ENCODE results near the gene ERP44.
A peak's percentile ranks its signal among the peaks of the same experiment; 100 is the strongest.

Gene ERP44

DNA sequence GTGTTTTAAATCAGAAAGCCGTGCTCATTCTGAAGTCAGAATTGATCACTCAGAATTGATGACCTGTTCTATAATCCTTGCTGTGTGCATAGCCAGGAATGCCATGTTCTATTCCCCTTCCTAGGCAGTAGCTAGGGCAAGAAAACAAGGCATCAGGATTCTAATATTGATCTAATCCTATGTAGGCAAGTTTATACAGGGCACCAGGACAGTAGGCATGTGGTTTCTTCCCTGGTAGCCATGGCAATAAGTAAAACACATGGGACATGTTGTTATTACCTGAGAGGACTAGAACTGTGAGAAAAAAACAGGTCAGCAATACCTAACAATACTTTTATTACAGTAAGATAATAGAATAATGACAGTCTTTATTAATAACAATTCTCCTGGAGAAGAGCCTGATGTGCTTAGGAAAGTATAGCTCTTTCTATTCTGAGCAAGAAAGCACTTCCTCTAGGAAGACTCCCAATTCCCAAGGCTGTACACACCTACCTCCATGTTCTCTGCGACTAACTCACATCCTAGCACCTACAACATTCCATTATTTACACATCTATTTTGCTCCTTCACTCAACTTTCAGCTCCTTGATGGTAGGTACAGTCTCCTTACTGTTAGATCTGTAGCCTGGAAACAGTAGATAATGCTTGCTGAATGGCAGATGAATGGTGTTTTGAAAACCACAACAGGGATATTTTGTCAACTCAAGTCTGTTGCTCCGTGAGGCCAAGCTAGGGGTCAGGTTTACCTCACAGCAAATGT is 121.6 kb downstream of the ERP44 start:
- TF ChIP-seq POLR2A (IDR thresholded peaks at IDR 0.05; ENCODE audit: low read depth, low read length), result no peak
- no peak for FAIRE-seq
- no peak for DNase-seq (ENCODE audit: insufficient read length, low spot score)

DNA sequence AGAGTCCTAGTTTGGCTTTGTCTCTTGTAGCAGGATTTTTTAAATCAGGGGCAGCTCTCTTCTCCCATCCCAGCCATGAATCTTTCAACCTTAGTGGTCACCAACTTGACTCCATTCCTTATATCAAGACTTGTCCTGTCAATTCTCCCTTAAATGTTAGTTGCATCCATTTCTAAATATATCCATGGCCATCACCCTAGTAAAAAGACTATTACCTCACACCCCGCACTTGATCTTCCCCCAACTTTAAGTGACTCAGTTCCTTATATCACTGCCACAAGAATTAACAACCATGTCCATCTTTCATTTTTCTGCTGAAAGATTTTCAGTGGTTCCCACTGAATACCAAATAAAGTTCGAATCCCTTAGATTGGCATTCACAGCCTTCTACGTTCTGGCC is 125.3 kb downstream of the ERP44 start:
- FAIRE-seq (peak; percentile 73), DNase-seq (ENCODE audit: insufficient read length, low spot score) (no peak)
- no peak for TF ChIP-seq POLR2A (IDR thresholded peaks at IDR 0.05; ENCODE audit: low read depth, low read length)

DNA sequence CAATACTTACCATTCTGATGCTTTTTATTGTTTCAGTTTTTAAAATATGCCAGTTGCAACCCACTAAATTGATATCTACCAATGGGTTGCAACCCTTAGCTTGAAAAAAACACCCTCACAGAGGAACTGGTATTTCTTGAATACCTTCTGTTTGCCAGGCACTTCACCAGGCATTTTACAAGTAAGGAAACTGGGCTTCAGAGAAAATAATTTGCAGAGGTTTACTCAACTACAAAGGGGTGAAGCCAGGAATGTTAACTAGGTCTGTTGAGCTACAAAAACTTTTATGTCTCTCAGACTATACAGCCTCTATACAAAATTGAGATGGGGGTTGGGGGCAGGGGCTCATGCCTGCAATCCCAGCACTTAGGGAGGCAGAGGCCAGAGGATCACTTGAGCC is 127.4 kb downstream of the ERP44 start:
- no peak for TF ChIP-seq POLR2A (IDR thresholded peaks at IDR 0.05; ENCODE audit: low read depth, low read length)
- no peak for DNase-seq (ENCODE audit: insufficient read length, low spot score)
- no peak for FAIRE-seq

DNA sequence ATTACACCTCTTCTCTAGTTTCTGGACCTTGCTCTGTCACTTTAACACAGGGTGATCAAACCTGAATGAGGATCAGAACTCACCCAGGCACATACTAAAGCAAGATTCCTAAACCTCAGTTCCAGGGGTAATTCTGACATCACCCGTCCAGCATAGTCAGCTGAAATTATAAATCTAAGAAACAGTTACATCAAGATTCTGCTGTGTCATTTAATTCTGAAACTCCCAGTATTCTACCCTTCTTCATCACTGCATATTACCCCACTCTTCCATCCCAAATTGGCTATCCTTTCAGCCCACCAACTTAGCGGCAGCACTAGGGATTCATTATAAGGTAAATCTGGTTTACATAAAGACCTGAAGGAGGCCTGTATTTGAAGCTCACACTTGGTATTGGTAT is 128.3 kb downstream of the ERP44 start:
- TF ChIP-seq POLR2A (IDR thresholded peaks at IDR 0.05; ENCODE audit: low read depth, low read length), result no peak
- FAIRE-seq (no peak), DNase-seq (ENCODE audit: insufficient read length, low spot score) (no peak)

DNA sequence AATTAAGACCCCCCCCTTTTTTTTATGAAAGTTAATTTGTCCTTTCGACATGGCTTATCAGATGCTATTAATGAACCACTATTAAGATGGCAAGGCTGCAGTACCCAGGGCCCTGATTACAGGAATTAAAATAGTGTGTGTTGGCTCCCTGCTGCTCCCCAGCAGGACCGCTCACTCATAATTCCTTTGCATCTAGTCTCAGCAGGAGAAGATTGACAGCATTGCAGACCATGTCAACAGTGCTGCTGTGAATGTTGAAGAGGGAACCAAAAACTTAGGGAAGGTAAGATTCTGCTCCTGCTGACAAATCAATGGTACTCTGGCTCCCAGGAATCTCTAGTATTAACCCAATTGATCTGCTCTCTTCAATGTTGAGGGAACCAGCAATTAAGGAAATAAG is 131.3 kb downstream of the ERP44 start:
- no peak for TF ChIP-seq POLR2A (IDR thresholded peaks at IDR 0.05; ENCODE audit: low read depth, low read length)
- FAIRE-seq (no peak), DNase-seq (ENCODE audit: insufficient read length, low spot score) (no peak)

DNA sequence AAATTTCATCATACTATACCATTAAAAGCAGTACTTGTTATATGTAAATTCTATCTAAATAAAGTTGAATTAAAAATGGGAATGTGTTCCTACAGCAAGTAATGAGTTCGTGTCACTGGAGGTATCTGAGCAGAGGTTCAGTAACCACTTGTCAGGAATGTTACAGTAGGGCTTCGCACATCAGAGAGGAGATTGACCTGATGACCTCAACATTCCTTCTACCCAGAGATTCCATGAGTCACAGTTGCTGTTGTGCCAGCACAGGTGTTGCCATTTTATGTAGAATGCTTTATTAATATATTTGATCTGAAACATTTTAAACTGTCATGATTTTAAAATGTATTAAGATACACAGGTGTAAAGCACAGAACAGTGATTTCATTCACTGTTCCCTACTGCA is 132.1 kb downstream of the ERP44 start:
- DNase-seq (ENCODE audit: insufficient read length, low spot score) (peak; percentile 49), FAIRE-seq (peak; percentile 100)
- no peak for TF ChIP-seq POLR2A (IDR thresholded peaks at IDR 0.05; ENCODE audit: low read depth, low read length)

DNA sequence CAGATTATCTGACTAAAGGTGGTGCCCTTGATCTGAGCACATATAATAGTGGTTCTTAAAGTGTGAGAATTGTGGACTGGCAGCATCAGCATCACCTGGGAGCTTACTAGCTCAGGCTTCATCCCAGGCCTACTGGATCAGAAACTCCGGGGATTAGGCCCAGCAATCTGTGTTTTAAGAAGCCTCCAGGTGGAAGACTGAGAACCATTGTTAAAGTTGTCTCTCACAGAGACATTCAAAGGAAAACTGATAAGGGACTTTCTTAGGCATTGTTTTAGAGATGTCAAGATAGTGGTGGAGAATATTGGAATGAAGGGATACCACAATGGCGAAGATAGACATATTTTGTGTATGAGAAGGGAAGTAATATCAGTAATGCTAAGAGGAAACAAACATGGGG is 132.8 kb downstream of the ERP44 start:
- FAIRE-seq, result no peak
- DNase-seq (ENCODE audit: insufficient read length, low spot score), result no peak
- no peak for TF ChIP-seq POLR2A (IDR thresholded peaks at IDR 0.05; ENCODE audit: low read depth, low read length)

DNA sequence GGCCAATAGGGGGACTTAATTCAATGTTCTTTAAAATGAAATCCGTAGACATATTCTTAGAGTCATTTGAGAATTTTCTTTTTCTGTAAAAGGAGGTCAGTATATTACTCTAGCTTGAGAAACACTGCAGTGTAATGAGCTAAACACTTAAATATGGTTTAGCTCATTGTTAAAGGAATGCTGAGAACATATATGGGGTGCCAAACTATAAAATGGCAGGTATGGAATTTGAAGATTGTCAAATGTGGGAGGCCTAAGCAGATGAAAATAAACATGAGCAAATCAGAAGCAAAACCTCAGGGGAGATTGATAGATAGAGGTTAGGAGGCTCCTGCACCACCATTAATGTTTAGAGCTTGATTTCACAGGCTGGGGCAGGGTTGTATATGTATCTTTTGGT is 134.5 kb downstream of the ERP44 start:
- DNase-seq (ENCODE audit: insufficient read length, low spot score), result no peak
- TF ChIP-seq POLR2A (IDR thresholded peaks at IDR 0.05; ENCODE audit: low read depth, low read length), result no peak
- FAIRE-seq, result no peak

DNA sequence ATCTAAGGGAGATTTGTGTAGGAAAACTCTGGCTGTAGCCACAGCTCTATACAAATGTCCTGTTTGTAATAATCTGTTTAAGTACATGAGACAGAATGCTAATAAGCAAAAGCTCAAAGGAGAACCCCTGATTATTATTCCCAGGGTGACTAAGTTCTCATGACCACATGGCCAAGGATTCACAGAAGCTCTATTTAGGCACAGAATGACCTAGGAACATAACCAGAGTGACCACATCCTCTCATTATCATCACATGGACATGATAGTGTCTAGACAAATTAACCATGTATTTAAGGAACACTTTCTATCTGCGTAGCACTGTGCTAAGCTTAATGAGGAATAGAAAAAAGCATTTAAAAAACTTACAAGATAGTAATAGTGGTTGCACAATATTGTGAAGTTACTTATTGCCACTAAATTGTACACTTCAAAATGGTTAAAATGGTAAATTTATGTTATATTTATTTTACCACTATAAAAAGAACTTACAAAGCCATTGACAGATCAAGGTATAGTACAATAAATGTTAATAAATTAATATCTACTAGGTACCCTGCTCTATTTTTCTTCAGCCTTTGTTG is 136.0 kb downstream of the ERP44 start:
- FAIRE-seq (peak; percentile 91), DNase-seq (ENCODE audit: insufficient read length, low spot score) (no peak)
- TF ChIP-seq POLR2A (IDR thresholded peaks at IDR 0.05; ENCODE audit: low read depth, low read length), result no peak

DNA sequence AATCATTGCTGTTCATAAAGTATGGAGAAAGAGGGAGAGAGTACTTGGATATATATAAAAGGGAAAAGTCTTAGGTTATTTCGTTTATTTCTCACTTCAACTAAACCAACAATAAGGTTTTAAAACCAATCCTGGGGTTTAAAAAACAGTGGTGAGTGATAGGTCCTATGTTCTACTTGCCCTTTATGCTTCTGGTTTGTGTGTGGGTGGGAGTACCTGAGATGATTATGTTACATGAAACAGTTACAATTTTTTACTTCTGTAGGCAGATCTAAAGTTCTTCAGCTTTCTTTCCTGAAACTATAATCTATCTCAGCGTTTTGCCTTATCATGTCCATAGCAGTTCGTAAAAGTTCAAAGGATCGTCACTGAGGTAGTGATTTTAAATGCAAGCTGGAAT is 143.2 kb downstream of the ERP44 start:
- FAIRE-seq (peak; percentile 50), DNase-seq (ENCODE audit: insufficient read length, low spot score) (no peak)
- TF ChIP-seq POLR2A (IDR thresholded peaks at IDR 0.05; ENCODE audit: low read depth, low read length), result no peak

DNA sequence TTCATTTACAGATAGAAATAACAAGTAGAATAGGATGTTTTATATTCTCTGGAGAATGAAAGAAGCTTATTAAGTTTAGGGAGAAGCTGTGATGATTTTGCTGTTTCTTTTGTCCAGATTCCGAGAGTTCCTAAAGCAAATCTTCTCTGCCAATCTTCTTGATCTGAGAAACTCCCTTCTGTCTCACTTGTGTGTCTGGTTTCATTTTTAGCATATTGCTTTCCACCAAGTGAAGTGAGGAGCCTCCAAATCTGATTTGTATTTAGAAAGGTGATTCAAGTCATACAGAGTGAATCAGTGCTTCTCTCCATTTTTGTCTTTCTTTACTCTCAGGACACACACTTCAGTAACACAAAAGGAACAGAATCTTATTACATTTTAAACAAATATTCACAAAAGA is 144.0 kb downstream of the ERP44 start:
- no peak for TF ChIP-seq POLR2A (IDR thresholded peaks at IDR 0.05; ENCODE audit: low read depth, low read length)
- no peak for DNase-seq (ENCODE audit: insufficient read length, low spot score)
- FAIRE-seq, result no peak

DNA sequence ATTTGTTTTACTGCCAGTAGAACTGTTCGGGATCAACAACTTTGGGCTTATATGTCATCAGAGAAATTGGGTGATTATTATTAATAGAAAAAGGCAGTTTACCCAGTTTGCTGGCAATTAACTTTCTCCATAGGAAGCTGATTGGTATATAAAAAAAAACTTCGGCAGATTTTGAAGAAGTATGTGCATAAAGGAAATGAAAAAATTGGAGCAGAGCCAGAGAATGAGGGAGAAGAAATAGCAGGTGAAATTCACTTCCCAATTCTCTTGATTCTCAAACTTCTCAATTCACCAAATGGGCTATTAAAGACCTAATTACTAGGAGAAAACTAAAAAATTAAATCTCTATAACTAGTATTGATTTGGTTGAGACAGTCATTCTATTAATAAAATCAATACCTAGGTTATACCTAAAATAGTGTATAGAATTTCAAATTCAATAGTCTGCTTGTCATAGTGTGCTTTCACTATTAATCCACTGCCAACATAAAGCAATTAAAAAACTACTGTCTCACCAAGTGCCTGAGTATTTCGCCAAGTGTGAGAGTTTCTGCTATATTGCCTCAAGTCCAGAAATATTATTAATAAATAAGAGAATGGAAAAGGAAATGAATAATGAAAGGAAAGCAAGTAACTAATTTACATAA is 144.8 kb downstream of the ERP44 start:
- DNase-seq (ENCODE audit: insufficient read length, low spot score) (no peak), FAIRE-seq (no peak)
- TF ChIP-seq POLR2A (IDR thresholded peaks at IDR 0.05; ENCODE audit: low read depth, low read length), result no peak

DNA sequence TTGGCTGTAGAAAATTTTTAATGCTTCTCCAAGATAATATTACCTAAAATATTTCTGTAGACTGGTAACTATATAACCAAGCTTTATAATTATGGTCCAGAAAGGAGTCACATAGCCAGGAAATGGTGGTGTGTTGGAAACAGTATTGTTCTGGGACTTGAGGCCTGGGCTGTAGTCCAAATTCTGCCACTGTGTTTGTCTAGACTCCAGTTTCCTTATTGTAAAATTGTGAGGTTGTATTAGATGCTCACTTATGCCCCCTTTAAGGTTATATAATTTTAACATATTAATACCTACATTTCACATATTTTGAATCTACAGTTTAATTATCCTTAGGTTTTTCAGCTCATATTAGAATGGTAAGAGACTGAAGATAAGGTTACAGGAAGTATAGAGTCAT is 149.9 kb downstream of the ERP44 start:
- DNase-seq (ENCODE audit: insufficient read length, low spot score), result no peak
- no peak for TF ChIP-seq POLR2A (IDR thresholded peaks at IDR 0.05; ENCODE audit: low read depth, low read length)
- peak; percentile 86 for FAIRE-seq

DNA sequence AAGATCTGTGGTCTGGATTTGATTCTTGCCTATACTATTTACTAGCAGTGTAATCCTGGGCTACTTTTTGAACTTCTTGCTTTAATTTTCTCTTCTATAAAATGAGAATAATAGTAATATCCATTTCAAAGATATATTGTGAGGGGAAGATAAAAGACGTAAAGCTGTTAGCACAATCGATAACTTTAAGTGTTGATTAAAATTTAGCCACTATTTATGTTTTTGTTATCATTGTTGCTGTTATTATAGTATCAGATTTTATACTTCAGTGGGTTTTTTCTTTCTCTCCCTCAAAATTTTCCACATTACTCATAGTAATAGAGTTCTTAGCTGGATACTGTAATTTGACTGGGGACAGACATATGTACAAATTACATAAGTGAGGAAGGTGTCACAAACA is 150.3 kb downstream of the ERP44 start:
- DNase-seq (ENCODE audit: insufficient read length, low spot score) (no peak), FAIRE-seq (no peak)
- no peak for TF ChIP-seq POLR2A (IDR thresholded peaks at IDR 0.05; ENCODE audit: low read depth, low read length)

DNA sequence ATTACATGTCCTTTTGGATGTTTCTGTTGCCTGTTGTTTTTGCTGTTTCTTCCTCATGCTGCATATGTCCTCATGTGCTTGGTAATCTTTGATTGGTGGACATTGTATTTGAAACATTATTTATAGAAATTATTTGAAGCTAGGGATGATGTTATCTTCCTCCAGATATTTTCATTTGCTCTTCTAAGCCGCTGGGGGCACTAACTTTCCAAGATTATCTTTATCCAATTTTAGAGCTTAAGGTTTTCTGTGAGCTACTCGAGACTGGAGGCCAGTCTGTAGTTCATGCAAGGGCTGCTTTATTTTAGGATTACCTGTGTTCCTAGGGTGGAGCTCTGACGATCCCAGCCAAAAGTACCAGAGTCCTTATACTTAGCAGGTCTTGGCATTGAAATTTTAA is 151.4 kb downstream of the ERP44 start:
- TF ChIP-seq POLR2A (IDR thresholded peaks at IDR 0.05; ENCODE audit: low read depth, low read length), result no peak
- FAIRE-seq (no peak), DNase-seq (ENCODE audit: insufficient read length, low spot score) (no peak)

Data from H54 (cell line).